Mesenchymal stem cell (in vitro differentiated cells and primary cell): ENCODE results near the gene CSAG3.
"Not testable (repeated sequence)": the region's sequence is repeated elsewhere in the genome, so short reads cannot be mapped to it uniquely, and the experiment has no call there.

ENCODE experiments used
- DNase-seq: peaks from one replicate; pipeline ENCODE4 v3.0.0-alpha.2; 2013
- H2AFZ ChIP-seq: one replicate; pipeline ENCODE4 v1.6.1; 2013; ENCODE audit warnings: low read depth, mild to moderate bottlenecking, control low read depth, inconsistent platforms, low read length, moderate library complexity
- H2AK5ac ChIP-seq: 2 replicates; pipeline ENCODE4 v1.6.1; 2013; ENCODE audit warnings: low read length, moderate library complexity, mild to moderate bottlenecking, inconsistent platforms; ENCODE audit not compliant: severe bottlenecking
- H2BK120ac ChIP-seq: one replicate; pipeline ENCODE4 v1.6.1; 2013; ENCODE audit warnings: low read depth, mild to moderate bottlenecking, inconsistent platforms, low read length, moderate library complexity
- H2BK12ac ChIP-seq, 2 experiments: one replicate each; pipeline ENCODE4 v1.6.1; 2013; ENCODE audit warnings: inconsistent platforms in 2 of 2, low read length in 2 of 2, mild to moderate bottlenecking in 2 of 2, moderate library complexity in 2 of 2, control low read depth in 1 of 2
- H2BK15ac ChIP-seq: one replicate; pipeline ENCODE4 v1.6.1; 2013; ENCODE audit warnings: mild to moderate bottlenecking, low read depth, inconsistent platforms; ENCODE audit not compliant: poor library complexity, severe bottlenecking
- H2BK5ac ChIP-seq: 2 replicates; pipeline ENCODE4 v1.6.1; 2013; ENCODE audit warnings: low read depth, mild to moderate bottlenecking, low read length, control low read depth, inconsistent platforms; ENCODE audit not compliant: poor library complexity, severe bottlenecking
- H3K14ac ChIP-seq, 2 experiments: one replicate each; pipeline ENCODE4 v1.6.1; 2013; ENCODE audit warnings: inconsistent platforms in 2 of 2, low read length in 2 of 2, control low read depth in 1 of 2, mild to moderate bottlenecking in 1 of 2, moderate library complexity in 1 of 2
- H3K18ac ChIP-seq, 2 experiments: one replicate each; pipeline ENCODE4 v1.6.1; 2013; ENCODE audit warnings: inconsistent platforms in 2 of 2, low read length in 2 of 2, control low read depth in 1 of 2, low read depth in 1 of 2, mild to moderate bottlenecking in 1 of 2
- H3K23ac ChIP-seq, 2 experiments: one replicate each; pipeline ENCODE4 v1.6.1; 2013; ENCODE audit warnings: inconsistent platforms in 2 of 2, low read length in 2 of 2, mild to moderate bottlenecking in 2 of 2, moderate library complexity in 2 of 2, control low read depth in 1 of 2
- H3K27ac ChIP-seq: 2 replicates; pipeline ENCODE4 v1.5.1; 2013; ENCODE audit warnings: mild to moderate bottlenecking, moderate library complexity, low read length, control low read depth, inconsistent platforms; ENCODE audit not compliant: poor library complexity, severe bottlenecking
- H3K27me3 ChIP-seq, 2 experiments: 2 replicates each; pipeline versions ENCODE4 v1.6.1 to v1.7.0; 2013; ENCODE audit warnings: low read length in 2 of 2, mild to moderate bottlenecking in 2 of 2, moderate library complexity in 2 of 2, control low read depth in 1 of 2, inconsistent platforms in 1 of 2; ENCODE audit not compliant: control insufficient read depth in 1 of 2, insufficient read depth in 1 of 2
- H3K36me3 ChIP-seq, 2 experiments: 2 replicates each; pipeline versions ENCODE4 v1.6.1 to v1.7.0; 2013; ENCODE audit warnings: low read length in 2 of 2, control low read depth in 1 of 2, inconsistent platforms in 1 of 2, low read depth in 1 of 2, mild to moderate bottlenecking in 1 of 2; ENCODE audit not compliant: insufficient read depth in 2 of 2, control insufficient read depth in 1 of 2
- H3K4ac ChIP-seq, 2 experiments: one replicate each; pipeline ENCODE4 v1.6.1; 2013; ENCODE audit warnings: inconsistent platforms in 2 of 2, low read length in 2 of 2, mild to moderate bottlenecking in 2 of 2, moderate library complexity in 2 of 2, control low read depth in 1 of 2, low read depth in 1 of 2
- H3K4me1 ChIP-seq: 2 replicates; pipeline ENCODE4 v1.6.1; 2013; ENCODE audit warnings: low read depth, low read length, control low read depth; ENCODE audit not compliant: control insufficient read depth, insufficient read depth
- H3K4me2 ChIP-seq: 2 replicates; pipeline ENCODE4 v1.6.1; 2013; ENCODE audit warnings: low read length, mild to moderate bottlenecking, inconsistent platforms; ENCODE audit not compliant: poor library complexity, severe bottlenecking
- H3K4me3 ChIP-seq, 2 experiments: 2 replicates each; pipeline versions ENCODE4 v1.5.1 to v1.7.0; 2013; ENCODE audit warnings: low read length in 2 of 2, mild to moderate bottlenecking in 2 of 2, control low read depth in 1 of 2, low read depth in 1 of 2; ENCODE audit not compliant: insufficient read depth in 1 of 2
- H3K79me1 ChIP-seq: replicated peaks from 2 replicates; pipeline ENCODE4 v1.6.1; 2013; ENCODE audit warnings: mild to moderate bottlenecking, control low read depth, low read length, inconsistent platforms; ENCODE audit not compliant: poor library complexity, severe bottlenecking
- H3K9ac ChIP-seq: 2 replicates; pipeline ENCODE4 v1.7.0; 2013; ENCODE audit warnings: mild to moderate bottlenecking, low read length, moderate library complexity
- H3K9me3 ChIP-seq: 2 replicates; pipeline ENCODE4 v1.7.0; 2013; ENCODE audit warnings: mild to moderate bottlenecking, low read length; ENCODE audit not compliant: control insufficient read depth
- H4K8ac ChIP-seq: one replicate; pipeline ENCODE4 v1.6.1; 2013; ENCODE audit warnings: inconsistent platforms, mild to moderate bottlenecking, low read length, moderate library complexity
- H4K91ac ChIP-seq: one replicate; pipeline ENCODE4 v1.6.1; 2013; ENCODE audit warnings: mild to moderate bottlenecking, low read length, inconsistent platforms
- WGBS: methylation state at CpG from one replicate; pipeline ENCODE4 v1.1.7; 2013; ENCODE audit warnings: mixed read lengths; 5-methylcytosine and 5-hydroxymethylcytosine counted together

Gene CSAG3

DNA sequence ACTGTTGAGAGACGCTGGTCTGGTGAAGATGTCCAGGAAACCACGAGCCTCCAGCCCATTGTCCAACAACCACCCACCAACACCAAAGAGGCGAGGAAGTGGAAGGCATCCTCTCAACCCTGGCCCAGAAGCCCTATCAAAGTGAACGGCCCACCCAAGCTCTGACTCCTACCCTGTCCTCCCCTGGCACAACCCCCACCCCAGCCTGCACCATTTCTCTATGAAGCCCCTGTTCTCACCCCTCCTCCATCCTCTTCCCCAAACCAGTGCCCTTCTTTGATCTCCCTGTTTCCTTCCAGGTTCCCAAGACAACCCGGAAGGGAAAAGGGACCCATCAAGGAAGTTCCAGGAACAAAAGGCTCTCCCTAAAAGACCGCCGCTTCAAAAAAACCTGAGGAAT, 526 bp downstream of the CSAG3 start:
- not testable (repeated sequence) for H2BK15ac ChIP-seq, DNase-seq, H3K4ac ChIP-seq, H3K9me3 ChIP-seq, H3K36me3 ChIP-seq, H3K9ac ChIP-seq, H3K14ac ChIP-seq, H3K27ac ChIP-seq, H4K8ac ChIP-seq, H2BK12ac ChIP-seq, H2AFZ ChIP-seq, H3K18ac ChIP-seq, H2BK5ac ChIP-seq, H2AK5ac ChIP-seq, H2BK120ac ChIP-seq, H3K79me1 ChIP-seq, H3K23ac ChIP-seq, H3K27me3 ChIP-seq, H3K4me1 ChIP-seq, H4K91ac ChIP-seq, H3K4me3 ChIP-seq, H3K4me2 ChIP-seq
- WGBS: no CpG with 5 or more reads among the region's 7 CpGs

DNA sequence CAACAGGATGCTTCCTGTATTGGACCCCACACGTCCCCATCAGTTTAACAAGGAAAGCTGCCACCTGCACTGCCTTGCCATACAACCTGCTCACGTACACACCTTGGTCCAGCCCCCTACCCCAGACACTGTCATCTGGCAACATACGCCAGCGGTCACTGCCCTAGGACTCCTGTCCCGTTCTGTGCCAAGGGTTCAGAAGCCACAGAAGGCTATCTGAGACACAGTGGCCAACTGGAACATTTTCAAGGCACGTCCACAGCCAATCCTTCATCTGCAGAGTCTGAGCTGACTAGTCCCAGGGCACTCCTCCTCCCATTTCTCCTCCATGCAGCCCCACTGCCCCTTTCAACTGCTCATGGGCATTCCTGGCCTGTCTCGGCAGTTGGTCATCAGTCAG, 2.6 kb downstream of the CSAG3 start:
- not testable (repeated sequence) for H3K27me3 ChIP-seq, H3K4me1 ChIP-seq, H2BK120ac ChIP-seq, H4K8ac ChIP-seq, H2BK5ac ChIP-seq, H3K9ac ChIP-seq, H3K9me3 ChIP-seq, H3K4me3 ChIP-seq, H3K36me3 ChIP-seq, H3K79me1 ChIP-seq, H2BK15ac ChIP-seq, H3K23ac ChIP-seq, DNase-seq, H4K91ac ChIP-seq, H2AFZ ChIP-seq, H3K4me2 ChIP-seq, H3K14ac ChIP-seq, H2AK5ac ChIP-seq, H3K27ac ChIP-seq, H3K4ac ChIP-seq, H2BK12ac ChIP-seq, H3K18ac ChIP-seq
- no CpG with 5 or more reads among the region's 7 CpGs for WGBS

DNA sequence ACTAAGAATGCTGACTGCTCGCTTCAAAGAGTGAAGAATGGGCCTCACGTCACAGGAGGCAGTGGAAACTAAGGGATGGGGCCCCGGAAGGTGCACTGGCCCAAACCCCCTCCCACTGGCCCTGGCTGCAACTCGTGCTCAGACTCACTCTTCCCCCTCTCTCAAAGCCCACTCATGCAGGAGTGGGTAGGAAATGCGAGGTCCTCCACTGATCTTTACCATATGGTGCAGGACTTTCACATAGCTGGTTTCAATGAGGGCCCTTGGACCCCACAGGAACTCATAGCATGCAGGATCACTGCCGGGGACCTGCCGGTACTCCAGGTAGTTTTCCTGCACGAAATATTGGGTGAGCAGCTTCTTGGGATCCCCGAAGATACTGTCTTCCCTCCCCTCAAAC, 7.5 kb downstream of the CSAG3 start:
- H3K4me3 ChIP-seq, H2BK5ac ChIP-seq, H3K4ac ChIP-seq, H3K36me3 ChIP-seq, H3K4me2 ChIP-seq, H3K14ac ChIP-seq, DNase-seq, H3K9ac ChIP-seq, H3K18ac ChIP-seq, H3K9me3 ChIP-seq, H2AFZ ChIP-seq, H3K27me3 ChIP-seq, H3K23ac ChIP-seq, H4K8ac ChIP-seq, H2BK12ac ChIP-seq, H2AK5ac ChIP-seq, H3K4me1 ChIP-seq, H3K79me1 ChIP-seq, H2BK15ac ChIP-seq, H4K91ac ChIP-seq, H3K27ac ChIP-seq, H2BK120ac ChIP-seq: not testable (repeated sequence)
- 66% methylated on average over 8 of the region's 9 CpGs for WGBS

DNA sequence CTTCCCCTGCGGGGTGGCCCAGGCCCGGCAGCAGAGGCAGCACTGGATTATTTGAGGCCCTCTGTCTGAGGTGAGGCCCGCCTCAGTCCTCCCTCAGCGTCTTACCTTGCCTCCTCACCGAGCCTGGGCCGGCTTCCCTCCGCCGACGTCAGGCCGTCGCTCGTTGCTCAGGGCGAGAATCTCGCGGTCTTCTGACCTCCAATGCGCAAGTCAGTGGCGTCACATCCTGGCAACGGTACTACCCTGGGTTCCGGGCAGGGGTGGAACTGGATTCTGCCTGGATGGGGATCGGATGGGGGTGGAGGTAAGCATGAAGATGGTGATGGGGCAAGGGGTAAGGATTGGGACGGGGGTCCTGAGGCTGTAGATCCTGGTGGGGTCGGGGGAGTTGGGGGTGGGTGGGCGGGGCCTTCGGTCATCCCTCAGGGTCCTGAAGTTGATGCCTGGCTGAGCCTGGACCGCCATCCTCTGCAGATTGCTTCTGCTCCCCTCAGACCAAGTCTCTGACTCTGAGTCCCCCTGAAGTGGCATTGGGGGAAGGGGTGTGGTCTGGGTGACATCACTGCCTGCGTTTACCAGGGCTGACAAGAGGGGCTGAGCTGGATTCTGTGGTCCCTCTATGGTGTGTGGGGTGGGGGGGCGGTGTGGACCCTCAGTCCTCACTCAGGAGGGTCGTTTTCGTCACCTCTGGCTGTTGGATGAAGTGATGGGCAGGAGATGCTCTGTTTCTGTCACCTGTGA, 10.7 kb downstream of the CSAG3 start, which contains the start of gene MAGEA6:
MAGEA6 (minus strand) TSS at position 141 of the 741 bp plus-strand sequence. CDS start 2,039 bp downstream, outside the sequence.
- not testable (repeated sequence) for H3K36me3 ChIP-seq, H3K4me2 ChIP-seq, H3K23ac ChIP-seq, DNase-seq, H3K9me3 ChIP-seq, H2BK5ac ChIP-seq, H2BK12ac ChIP-seq, H3K27me3 ChIP-seq, H4K8ac ChIP-seq, H2BK15ac ChIP-seq, H3K4me1 ChIP-seq, H3K9ac ChIP-seq, H2AFZ ChIP-seq, H3K79me1 ChIP-seq, H3K14ac ChIP-seq, H3K4me3 ChIP-seq, H4K91ac ChIP-seq, H3K4ac ChIP-seq, H2AK5ac ChIP-seq, H3K18ac ChIP-seq, H2BK120ac ChIP-seq, H3K27ac ChIP-seq
- no CpG with 5 or more reads among the region's 29 CpGs for WGBS
